SK-N-SH treated with all-trans-retinoic acid at 6 μM for 48 hours (cell line): ENCODE results near the gene BMF.

Experiments used
- ATAC-seq: fragments of 200-7000 bp; cut with Tn5 transposase; 3 replicates; pipeline ENCODE4 v1.9.1; 2020; ENCODE audit warnings: mild to moderate bottlenecking, moderate library complexity
- ARNTL ChIP-seq: fragments of 450-650 bp; formaldehyde crosslinking; IDR thresholded peaks from 2 replicates; pipeline ENCODE4 v1.5.0; 2020; ENCODE audit warnings: low read depth, mild to moderate bottlenecking, moderate library complexity, borderline replicate concordance
- BACH2 ChIP-seq: fragments of 250-450 bp; sonication (Bioruptor Pico); IDR thresholded peaks from 2 replicates; pipeline ENCODE4 v1.9.0; 2021; ENCODE audit warnings: mild to moderate bottlenecking, borderline replicate concordance
- CSDC2 ChIP-seq: fragments of 250-450 bp; sonication (Bioruptor Pico); IDR thresholded peaks from 2 replicates; pipeline ENCODE4 v1.5.0; 2020; ENCODE audit warnings: mild to moderate bottlenecking, moderate library complexity
- ESRRG ChIP-seq: fragments of 250-450 bp; sonication (Bioruptor Pico); IDR thresholded peaks from 2 replicates; pipeline ENCODE4 v1.6.1; 2021; ENCODE audit warnings: mild to moderate bottlenecking
- GLIS3 ChIP-seq: fragments of 250-450 bp; sonication (Bioruptor Pico); IDR thresholded peaks from 2 replicates; pipeline ENCODE4 v1.5.0; 2020; ENCODE audit warnings: mild to moderate bottlenecking, moderate library complexity
- ISL1 ChIP-seq: fragments of 250-450 bp; sonication (Bioruptor Pico); IDR thresholded peaks from 2 replicates; pipeline ENCODE4 v2.1.2; 2022; ENCODE audit warnings: mild to moderate bottlenecking, moderate library complexity
- OSR1 ChIP-seq: fragments of 250-450 bp; sonication (Bioruptor Pico); IDR thresholded peaks from 2 replicates; pipeline ENCODE4 v1.8.0; 2022; ENCODE audit warnings: moderate library complexity, mild to moderate bottlenecking, inconsistent platforms
- PPARA ChIP-seq: fragments of 250-450 bp; sonication (Bioruptor Pico); IDR thresholded peaks from 2 replicates; pipeline ENCODE4 v1.5.0; 2020; ENCODE audit warnings: mild to moderate bottlenecking, borderline replicate concordance
- RARB ChIP-seq: fragments of 250-450 bp; sonication (Bioruptor Pico); IDR thresholded peaks from 2 replicates; pipeline ENCODE4 v1.8.0; 2021; ENCODE audit warnings: mild to moderate bottlenecking, moderate library complexity
- SNAI2 ChIP-seq: fragments of 250-450 bp; sonication (Bioruptor Pico); IDR thresholded peaks from 2 replicates; pipeline ENCODE4 v1.5.0; 2020; ENCODE audit warnings: mild to moderate bottlenecking, moderate library complexity
- TCF4 ChIP-seq: fragments of 250-450 bp; sonication (Bioruptor Pico); IDR thresholded peaks from 2 replicates; pipeline ENCODE4 v1.8.0; 2021; ENCODE audit warnings: mild to moderate bottlenecking, moderate library complexity, borderline replicate concordance
- TOX ChIP-seq: fragments of 250-450 bp; sonication (Bioruptor Pico); IDR thresholded peaks from 2 replicates; pipeline ENCODE4 v1.8.0; 2021; ENCODE audit warnings: mild to moderate bottlenecking, moderate library complexity, borderline replicate concordance
- ZC3H10 ChIP-seq: fragments of 250-450 bp; sonication (Bioruptor Pico); IDR thresholded peaks from 2 replicates; pipeline ENCODE4 v1.5.1; 2021; ENCODE audit warnings: mild to moderate bottlenecking, moderate library complexity
- ZFP3 ChIP-seq: fragments of 250-450 bp; sonication (Bioruptor Pico); IDR thresholded peaks from 2 replicates; pipeline ENCODE4 v1.5.0; 2020; ENCODE audit warnings: mild to moderate bottlenecking, moderate library complexity
- ZFP30 ChIP-seq: fragments of 450-650 bp; formaldehyde crosslinking; IDR thresholded peaks from 2 replicates; pipeline ENCODE4 v1.5.0; 2022; ENCODE audit warnings: mild to moderate bottlenecking, moderate library complexity
- ZNF565 ChIP-seq: fragments of 450-650 bp; formaldehyde crosslinking; conservative IDR thresholded peaks from 2 replicates; pipeline ENCODE4 v1.5.0; 2020; ENCODE audit warnings: low read depth, mild to moderate bottlenecking, moderate library complexity
- ZNF70 ChIP-seq: fragments of 450-650 bp; formaldehyde crosslinking; IDR thresholded peaks from 2 replicates; pipeline ENCODE4 v1.5.0; 2020; ENCODE audit warnings: mild to moderate bottlenecking, moderate library complexity
- ZNF8 ChIP-seq: fragments of 450-650 bp; formaldehyde crosslinking; IDR thresholded peaks from 2 replicates; pipeline ENCODE4 v1.5.0; 2020; ENCODE audit warnings: mild to moderate bottlenecking, moderate library complexity
- TF ChIP-seq, protein P1 (sequence below): fragments of 250-450 bp; sonication (Bioruptor Pico); IDR thresholded peaks from 2 replicates; pipeline ENCODE4 v1.8.0; 2021; ENCODE audit warnings: low read depth, mild to moderate bottlenecking, moderate library complexity, borderline replicate concordance
- TF ChIP-seq, protein P2 (sequence below): fragments of 250-450 bp; sonication (Bioruptor Pico); IDR thresholded peaks from 2 replicates; pipeline ENCODE4 v1.8.0; 2020; ENCODE audit warnings: mild to moderate bottlenecking, moderate library complexity, borderline replicate concordance
- TF ChIP-seq, protein P3 (sequence below): fragments of 250-450 bp; sonication (Bioruptor Pico); IDR thresholded peaks from 2 replicates; pipeline ENCODE4 v1.5.1; 2020; ENCODE audit warnings: low read depth, mild to moderate bottlenecking, moderate library complexity
- TF ChIP-seq, protein P4 (sequence below): fragments of 250-450 bp; sonication (Bioruptor Pico); IDR thresholded peaks from 2 replicates; pipeline ENCODE4 v1.5.1; 2021; ENCODE audit warnings: mild to moderate bottlenecking, moderate library complexity

Gene BMF

DNA sequence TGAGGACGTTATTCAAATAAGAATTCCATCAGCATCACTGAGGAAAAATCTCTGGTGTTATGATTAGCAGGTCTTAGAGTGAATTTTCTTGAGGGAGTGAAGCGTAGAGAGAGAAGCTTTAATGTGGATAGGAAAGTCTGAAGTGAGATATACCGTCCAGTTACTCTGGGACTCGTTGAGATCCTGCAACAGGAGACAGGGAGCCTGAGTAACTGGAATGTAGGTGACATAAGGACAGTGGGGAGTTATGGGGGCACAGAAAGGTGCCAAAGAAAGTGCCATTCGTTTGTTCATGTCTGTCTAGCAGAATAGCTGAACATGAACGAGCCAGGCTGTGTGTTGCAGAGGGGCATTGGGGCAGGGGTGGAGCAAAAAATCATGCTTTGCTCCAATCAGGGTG is 42.8 kb upstream of the BMF start:
- TF ChIP-seq OSR1 (no peak), BACH2 (no peak), ZC3H10 (CRISPR knock-in tag) (no peak), GLIS3 (CRISPR knock-in tag) (no peak), ESRRG (CRISPR knock-in tag) (no peak), TOX (CRISPR knock-in tag) (no peak), CSDC2 (CRISPR knock-in tag) (no peak), PPARA (CRISPR knock-in tag) (no peak), ZNF70 (no peak), SNAI2 (CRISPR knock-in tag) (no peak), TCF4 (CRISPR knock-in tag) (no peak), ZFP3 (CRISPR knock-in tag) (no peak), ISL1 (CRISPR knock-in tag) (no peak), ARNTL (no peak), ZFP30 (CRISPR knock-in tag) (no peak)
- TF ChIP-seq, protein P1, sequence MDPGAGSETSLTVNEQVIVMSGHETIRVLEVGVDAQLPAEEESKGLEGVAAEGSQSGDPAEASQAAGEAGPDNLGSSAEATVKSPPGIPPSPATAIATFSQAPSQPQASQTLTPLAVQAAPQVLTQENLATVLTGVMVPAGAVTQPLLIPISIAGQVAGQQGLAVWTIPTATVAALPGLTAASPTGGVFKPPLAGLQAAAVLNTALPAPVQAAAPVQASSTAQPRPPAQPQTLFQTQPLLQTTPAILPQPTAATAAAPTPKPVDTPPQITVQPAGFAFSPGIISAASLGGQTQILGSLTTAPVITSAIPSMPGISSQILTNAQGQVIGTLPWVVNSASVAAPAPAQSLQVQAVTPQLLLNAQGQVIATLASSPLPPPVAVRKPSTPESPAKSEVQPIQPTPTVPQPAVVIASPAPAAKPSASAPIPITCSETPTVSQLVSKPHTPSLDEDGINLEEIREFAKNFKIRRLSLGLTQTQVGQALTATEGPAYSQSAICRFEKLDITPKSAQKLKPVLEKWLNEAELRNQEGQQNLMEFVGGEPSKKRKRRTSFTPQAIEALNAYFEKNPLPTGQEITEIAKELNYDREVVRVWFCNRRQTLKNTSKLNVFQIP (CRISPR knock-in tag) = no peak
- TF ChIP-seq, protein P2, sequence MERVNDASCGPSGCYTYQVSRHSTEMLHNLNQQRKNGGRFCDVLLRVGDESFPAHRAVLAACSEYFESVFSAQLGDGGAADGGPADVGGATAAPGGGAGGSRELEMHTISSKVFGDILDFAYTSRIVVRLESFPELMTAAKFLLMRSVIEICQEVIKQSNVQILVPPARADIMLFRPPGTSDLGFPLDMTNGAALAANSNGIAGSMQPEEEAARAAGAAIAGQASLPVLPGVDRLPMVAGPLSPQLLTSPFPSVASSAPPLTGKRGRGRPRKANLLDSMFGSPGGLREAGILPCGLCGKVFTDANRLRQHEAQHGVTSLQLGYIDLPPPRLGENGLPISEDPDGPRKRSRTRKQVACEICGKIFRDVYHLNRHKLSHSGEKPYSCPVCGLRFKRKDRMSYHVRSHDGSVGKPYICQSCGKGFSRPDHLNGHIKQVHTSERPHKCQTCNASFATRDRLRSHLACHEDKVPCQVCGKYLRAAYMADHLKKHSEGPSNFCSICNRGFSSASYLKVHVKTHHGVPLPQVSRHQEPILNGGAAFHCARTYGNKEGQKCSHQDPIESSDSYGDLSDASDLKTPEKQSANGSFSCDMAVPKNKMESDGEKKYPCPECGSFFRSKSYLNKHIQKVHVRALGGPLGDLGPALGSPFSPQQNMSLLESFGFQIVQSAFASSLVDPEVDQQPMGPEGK (CRISPR knock-in tag) = no peak
- TF ChIP-seq, protein P3, sequence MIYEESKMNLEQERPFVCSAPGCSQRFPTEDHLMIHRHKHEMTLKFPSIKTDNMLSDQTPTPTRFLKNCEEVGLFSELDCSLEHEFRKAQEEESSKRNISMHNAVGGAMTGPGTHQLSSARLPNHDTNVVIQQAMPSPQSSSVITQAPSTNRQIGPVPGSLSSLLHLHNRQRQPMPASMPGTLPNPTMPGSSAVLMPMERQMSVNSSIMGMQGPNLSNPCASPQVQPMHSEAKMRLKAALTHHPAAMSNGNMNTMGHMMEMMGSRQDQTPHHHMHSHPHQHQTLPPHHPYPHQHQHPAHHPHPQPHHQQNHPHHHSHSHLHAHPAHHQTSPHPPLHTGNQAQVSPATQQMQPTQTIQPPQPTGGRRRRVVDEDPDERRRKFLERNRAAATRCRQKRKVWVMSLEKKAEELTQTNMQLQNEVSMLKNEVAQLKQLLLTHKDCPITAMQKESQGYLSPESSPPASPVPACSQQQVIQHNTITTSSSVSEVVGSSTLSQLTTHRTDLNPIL (CRISPR knock-in tag) = no peak
- ATAC-seq = no peak

DNA sequence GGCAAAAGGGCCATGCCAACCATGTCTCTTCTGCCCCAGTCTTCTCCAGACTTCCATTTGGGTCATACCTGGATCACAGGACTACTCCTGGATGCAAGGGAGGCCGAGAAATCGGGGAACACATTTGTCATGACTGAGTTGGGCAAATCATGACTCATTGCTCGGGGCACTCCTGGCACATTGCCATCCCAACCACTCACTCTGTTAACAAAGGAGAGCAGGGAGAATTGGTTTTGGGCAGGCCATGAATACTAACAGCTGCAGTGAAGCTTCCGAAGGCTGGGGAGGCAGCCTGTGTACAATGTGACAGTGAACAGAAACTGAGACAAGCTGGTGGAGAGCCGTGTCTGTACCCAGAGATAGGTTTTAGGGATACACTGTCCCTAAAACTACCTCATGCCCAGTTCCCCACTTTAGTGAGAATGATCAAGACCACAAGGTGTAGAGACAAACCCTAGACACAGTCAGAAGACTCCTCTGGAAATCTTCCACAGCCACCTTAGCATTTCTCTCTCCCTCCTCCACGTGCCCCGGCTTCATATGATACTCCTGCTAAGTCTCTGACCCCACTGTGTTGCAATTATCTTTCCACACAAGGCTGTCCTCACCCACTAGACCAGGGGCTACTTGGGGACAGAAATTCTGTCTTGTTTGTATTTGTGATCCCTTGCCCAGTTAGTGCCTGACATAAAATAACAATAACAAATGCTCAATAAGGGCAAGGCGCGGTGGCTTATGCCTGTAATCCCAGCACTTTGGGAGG is 41.7 kb upstream of the BMF start:
- peak; percentile 78 for ATAC-seq
- TF ChIP-seq ESRRG (CRISPR knock-in tag) (no peak), SNAI2 (CRISPR knock-in tag) (no peak), CSDC2 (CRISPR knock-in tag) (no peak), TOX (CRISPR knock-in tag) (no peak), TCF4 (CRISPR knock-in tag) (no peak), ZFP3 (CRISPR knock-in tag) (no peak), RARB (no peak), ZNF70 (no peak), OSR1 (no peak), ZC3H10 (CRISPR knock-in tag) (no peak), ZNF565 (CRISPR knock-in tag) (no peak), PPARA (CRISPR knock-in tag) (no peak), ZNF8 (CRISPR knock-in tag) (no peak), ZFP30 (CRISPR knock-in tag) (no peak), BACH2 (no peak), ARNTL (no peak)
- TF ChIP-seq, protein P1 (CRISPR knock-in tag) = no peak
- TF ChIP-seq, protein P4, sequence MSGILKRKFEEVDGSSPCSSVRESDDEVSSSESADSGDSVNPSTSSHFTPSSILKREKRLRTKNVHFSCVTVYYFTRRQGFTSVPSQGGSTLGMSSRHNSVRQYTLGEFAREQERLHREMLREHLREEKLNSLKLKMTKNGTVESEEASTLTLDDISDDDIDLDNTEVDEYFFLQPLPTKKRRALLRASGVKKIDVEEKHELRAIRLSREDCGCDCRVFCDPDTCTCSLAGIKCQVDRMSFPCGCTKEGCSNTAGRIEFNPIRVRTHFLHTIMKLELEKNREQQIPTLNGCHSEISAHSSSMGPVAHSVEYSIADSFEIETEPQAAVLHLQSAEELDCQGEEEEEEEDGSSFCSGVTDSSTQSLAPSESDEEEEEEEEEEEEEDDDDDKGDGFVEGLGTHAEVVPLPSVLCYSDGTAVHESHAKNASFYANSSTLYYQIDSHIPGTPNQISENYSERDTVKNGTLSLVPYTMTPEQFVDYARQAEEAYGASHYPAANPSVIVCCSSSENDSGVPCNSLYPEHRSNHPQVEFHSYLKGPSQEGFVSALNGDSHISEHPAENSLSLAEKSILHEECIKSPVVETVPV (CRISPR knock-in tag) = no peak
- TF ChIP-seq, protein P2 (CRISPR knock-in tag) = no peak
- TF ChIP-seq, protein P3 (CRISPR knock-in tag) = no peak
